BLaER1 (cell line): ENCODE measurements around the gene NAPB.
A peak's percentile ranks its signal among the peaks of the same experiment; 100 is the strongest.

ENCODE experiments used
- H3K27ac ChIP-seq: shearing (Covaris generic); formaldehyde crosslinking; 2 replicates; pipeline ENCODE4 v1.8.1; 2022
- H3K27me3 ChIP-seq: shearing (Covaris generic); formaldehyde crosslinking; 2 replicates; pipeline ENCODE4 v1.8.1; 2022
- H3K36me3 ChIP-seq: shearing (Covaris generic); formaldehyde crosslinking; 2 replicates; pipeline ENCODE4 v1.8.1; 2022
- H3K4me1 ChIP-seq: shearing (Covaris generic); formaldehyde crosslinking; 2 replicates; pipeline ENCODE4 v1.8.1; 2022
- H3K4me2 ChIP-seq: shearing (Covaris generic); formaldehyde crosslinking; 2 replicates; pipeline ENCODE4 v1.8.1; 2022
- H3K4me3 ChIP-seq: shearing (Covaris generic); formaldehyde crosslinking; 2 replicates; pipeline ENCODE4 v1.8.1; 2022
- H3K9ac ChIP-seq: shearing (Covaris generic); formaldehyde crosslinking; 2 replicates; pipeline ENCODE4 v1.8.1; 2022
- H3K9me3 ChIP-seq: shearing (Covaris generic); formaldehyde crosslinking; 2 replicates; pipeline ENCODE4 v1.8.1; 2022
- H4K20me1 ChIP-seq: shearing (Covaris generic); formaldehyde crosslinking; 2 replicates; pipeline ENCODE4 v1.8.1; 2022
- Cebpa-rat ChIP-seq: shearing (Covaris generic); IDR thresholded peaks from 2 replicates; pipeline ENCODE4 v1.8.1; 2022

The NAPB gene

DNA sequence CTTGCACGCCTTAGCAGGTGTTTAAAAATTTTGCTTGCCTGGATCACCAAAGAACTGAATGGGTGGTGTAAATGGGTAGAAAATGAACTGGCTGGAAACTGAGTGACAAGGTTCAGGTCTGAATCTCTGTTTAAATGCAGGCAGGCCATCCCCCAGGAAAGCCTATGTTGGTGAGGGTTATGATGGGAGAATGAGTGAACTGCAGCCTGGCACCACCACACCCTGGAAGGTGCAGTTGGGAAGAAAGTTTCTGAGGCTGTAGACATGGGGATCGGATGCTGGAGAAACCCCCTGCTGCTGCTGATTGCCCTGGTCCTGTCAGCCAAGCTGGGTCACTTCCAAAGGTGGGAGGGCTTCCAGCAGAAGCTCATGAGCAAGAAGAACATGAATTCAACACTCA is 18.7 kb upstream of the NAPB start:
- Histone ChIP-seq H4K20me1 (no peaks in the 10 kb centered on the region), H3K27me3 (no peaks in the 10 kb centered on the region), H3K4me3 (no peak overlapping the region), H3K9ac (no peak overlapping the region), H3K27ac (no peak overlapping the region), H3K4me2 (no peak overlapping the region), H3K9me3 (no peaks in the 10 kb centered on the region), H3K4me1 (no peaks in the 10 kb centered on the region), H3K36me3 (no peaks in the 10 kb centered on the region)
- no peak for TF ChIP-seq Cebpa-rat

DNA sequence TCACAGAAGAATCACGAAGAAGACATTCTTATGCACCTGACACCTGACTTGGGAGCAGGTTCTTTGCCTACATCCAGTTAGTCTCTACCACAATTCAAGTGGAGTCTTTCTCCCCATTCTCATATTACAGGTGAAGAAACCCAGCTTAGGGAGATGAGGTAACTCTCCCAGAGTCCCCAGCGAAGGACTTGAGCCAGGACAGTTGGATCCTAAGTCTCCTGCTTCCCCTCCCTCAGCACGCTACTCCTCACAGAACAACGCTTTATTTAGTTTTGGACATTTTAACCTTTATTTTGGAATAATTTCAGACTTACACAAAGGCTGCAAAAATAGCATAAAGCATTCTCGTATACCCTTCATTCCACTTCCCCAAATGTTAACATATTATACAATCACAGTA is 17.4 kb upstream of the NAPB start:
- Histone ChIP-seq H3K36me3 (no peaks in the 10 kb centered on the region), H3K4me2 (no peak overlapping the region), H3K4me1 (no peaks in the 10 kb centered on the region), H3K9ac (no peak overlapping the region), H3K27ac (no peak overlapping the region), H3K4me3 (no peak overlapping the region), H3K9me3 (no peaks in the 10 kb centered on the region), H4K20me1 (no peaks in the 10 kb centered on the region), H3K27me3 (no peaks in the 10 kb centered on the region)
- TF ChIP-seq Cebpa-rat, result no peak

DNA sequence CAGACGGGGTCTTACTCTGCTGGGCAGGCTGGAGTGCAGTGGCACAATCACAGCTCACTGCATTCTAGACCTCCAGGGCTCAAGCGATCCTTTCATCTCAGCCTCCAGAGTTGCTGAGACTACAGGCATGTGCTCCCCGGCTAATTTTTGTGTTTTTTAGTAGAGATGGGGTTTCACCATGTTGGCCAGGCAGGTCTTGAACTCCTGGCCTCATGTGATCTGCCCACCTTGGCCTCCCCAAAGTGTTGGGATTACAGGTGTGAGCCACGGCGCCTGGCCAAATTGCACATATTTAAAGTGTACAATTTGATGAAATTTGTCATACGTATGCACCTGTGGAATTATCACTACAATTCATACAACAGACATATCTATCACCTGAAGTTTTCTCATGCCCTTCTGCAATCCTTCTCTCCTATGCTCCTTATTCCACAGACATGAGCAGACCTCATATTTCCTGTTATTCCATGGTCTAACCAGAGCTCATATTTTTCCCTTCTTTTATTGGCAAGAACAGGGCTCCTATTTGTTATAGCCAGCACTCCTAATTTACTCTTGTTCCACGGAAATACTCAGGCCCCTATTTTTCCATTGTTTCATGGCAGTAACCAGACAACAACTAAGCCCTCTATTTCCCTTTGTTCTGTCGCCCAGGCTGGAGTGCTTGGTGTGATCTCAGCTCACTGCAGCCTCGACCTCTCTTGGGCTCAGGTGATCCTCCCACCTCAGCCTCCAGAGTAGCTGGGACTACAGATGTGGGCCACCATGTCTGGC is 16.0 kb upstream of the NAPB start:
- H3K27ac ChIP-seq, result no peak overlapping the region
- no peak for TF ChIP-seq Cebpa-rat

DNA sequence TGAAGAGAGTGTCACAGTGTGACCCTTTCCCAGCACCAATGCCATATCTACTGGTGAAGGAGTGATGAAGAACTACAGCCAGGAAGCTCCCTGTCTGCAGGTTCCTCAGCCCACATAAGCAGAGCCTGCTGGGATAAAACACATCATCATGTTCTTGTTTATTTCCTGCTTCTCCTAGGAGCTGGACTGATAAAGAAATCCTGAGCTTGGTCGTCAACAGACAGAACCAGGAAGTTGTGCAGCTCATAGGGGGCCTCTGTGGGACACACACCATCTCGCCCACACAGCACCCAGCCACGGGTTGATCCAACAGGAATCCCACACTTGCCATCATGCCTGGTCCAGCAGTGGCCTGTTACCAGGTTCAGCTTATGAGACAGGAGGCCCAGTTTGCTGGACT is 15.4 kb upstream of the NAPB start:
- Histone ChIP-seq H3K27ac (no peak overlapping the region), H3K27me3 (no peaks in the 10 kb centered on the region), H3K4me2 (no peak overlapping the region), H3K9me3 (no peaks in the 10 kb centered on the region), H3K9ac (no peak overlapping the region), H3K4me3 (no peak overlapping the region), H3K36me3 (no peaks in the 10 kb centered on the region), H4K20me1 (no peaks in the 10 kb centered on the region), H3K4me1 (no peaks in the 10 kb centered on the region)
- TF ChIP-seq Cebpa-rat, result no peak

More for the DNA sequence above, 16.0 kb upstream of the NAPB start:
- Histone ChIP-seq H3K4me1 (no peaks in the 10 kb centered on the region), H3K27me3 (no peaks in the 10 kb centered on the region), H3K9me3 (no peaks in the 10 kb centered on the region), H3K36me3 (no peaks in the 10 kb centered on the region), H3K4me3 (no peak overlapping the region), H3K4me2 (no peak overlapping the region), H4K20me1 (no peaks in the 10 kb centered on the region), H3K9ac (no peak overlapping the region)

DNA sequence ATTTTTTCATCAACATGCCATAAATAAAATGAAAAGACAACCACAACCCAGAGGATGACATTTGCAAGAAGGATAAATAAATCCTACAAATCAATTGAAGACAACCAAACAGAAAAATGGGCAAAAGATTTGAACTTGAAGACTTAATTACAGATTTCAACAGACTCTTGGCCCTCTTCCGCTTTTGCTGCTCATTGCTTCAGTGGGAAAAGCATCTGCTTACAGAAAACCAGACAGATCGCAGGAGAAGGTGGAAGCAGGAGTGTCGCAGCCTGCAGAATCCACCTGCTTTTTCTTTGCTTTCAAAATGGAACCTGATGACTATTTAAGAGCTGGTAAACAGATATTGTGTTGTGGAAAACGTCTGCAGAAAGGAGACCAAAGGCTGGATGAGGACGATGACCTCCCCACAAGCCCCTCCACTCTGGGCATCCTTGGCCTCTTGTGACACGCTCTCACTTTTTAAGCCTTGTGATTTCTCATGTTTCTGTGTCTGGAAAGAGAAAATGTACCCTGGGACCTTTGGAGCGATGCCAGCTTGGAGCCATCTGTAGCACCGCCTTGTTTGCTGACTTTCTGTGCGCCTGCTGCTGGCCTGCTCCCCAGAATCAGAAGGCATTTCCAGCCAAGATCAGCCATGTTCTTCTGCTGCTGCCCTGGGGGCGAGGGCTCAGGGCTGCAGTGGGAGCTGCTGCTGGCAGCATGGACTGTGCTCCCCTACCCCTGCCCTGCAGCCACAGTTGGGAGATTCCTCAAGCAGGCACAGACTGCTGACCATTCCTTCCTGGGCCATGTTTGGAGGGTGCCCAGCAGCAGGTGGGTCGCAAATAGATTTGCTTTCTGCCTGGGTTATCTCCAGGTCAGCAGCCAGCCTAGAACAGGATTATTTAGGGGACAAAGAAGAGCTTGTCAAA is 14.6 kb upstream of the NAPB start:
- H3K27me3 ChIP-seq, result no peaks in the 10 kb centered on the region
- H3K36me3 ChIP-seq, result no peaks in the 10 kb centered on the region
- TF ChIP-seq Cebpa-rat, result no peak
- H3K9ac ChIP-seq, result no peak overlapping the region
- H3K4me1 ChIP-seq, result no peaks in the 10 kb centered on the region
- H3K4me3 ChIP-seq, result no peak overlapping the region
- H3K27ac ChIP-seq, result no peak overlapping the region
- H4K20me1 ChIP-seq, result no peaks in the 10 kb centered on the region
- H3K9me3 ChIP-seq, result no peaks in the 10 kb centered on the region
- H3K4me2 ChIP-seq, result no peak overlapping the region

DNA sequence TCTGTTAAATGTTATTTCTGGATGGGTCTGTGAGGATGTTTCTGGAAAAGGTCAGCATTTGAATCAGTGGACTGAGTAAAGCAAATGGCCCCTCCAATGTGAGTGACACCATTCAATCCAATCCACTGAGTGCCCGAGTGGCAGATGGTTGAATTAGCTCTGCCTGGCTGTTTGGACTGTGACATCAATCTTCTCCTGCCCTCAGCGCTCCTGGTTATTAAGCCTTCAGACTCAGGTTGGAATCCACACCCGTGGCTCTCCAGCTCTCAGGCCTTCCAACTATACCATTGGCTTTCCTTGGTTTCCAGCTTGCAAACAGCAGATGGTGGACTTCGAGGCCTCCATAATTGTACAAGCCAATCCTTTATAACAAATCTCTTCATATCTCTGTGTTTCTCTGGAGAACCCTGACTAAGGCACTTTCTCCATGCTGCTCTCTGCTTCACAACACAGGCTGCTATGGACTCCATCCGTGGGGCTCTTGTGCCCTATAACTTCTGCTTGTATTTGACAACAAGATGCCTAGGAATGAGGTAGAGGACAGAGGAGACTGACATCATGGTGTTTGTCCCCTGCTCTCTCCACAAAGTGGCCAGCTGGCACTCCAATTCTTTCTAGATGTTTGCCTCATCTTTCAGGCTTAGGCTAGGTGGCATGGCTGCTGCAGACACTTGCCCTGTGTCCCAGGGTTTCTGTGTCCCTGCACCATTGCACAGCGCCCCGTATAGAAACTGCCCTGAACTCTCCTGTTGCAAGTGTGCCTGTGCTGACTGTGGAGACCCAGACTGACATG is 13.4 kb upstream of the NAPB start:
- no peak for TF ChIP-seq Cebpa-rat
- no peak overlapping the region for H3K4me2 ChIP-seq
- H3K4me3 ChIP-seq, result no peak overlapping the region
- H3K9ac ChIP-seq, result no peak overlapping the region
- no peaks in the 10 kb centered on the region for H4K20me1 ChIP-seq
- H3K4me1 ChIP-seq, result no peaks in the 10 kb centered on the region
- H3K27me3 ChIP-seq, result no peaks in the 10 kb centered on the region
- H3K9me3 ChIP-seq, result no peaks in the 10 kb centered on the region
- H3K36me3 ChIP-seq, result no peaks in the 10 kb centered on the region
- H3K27ac ChIP-seq, result no peak overlapping the region

DNA sequence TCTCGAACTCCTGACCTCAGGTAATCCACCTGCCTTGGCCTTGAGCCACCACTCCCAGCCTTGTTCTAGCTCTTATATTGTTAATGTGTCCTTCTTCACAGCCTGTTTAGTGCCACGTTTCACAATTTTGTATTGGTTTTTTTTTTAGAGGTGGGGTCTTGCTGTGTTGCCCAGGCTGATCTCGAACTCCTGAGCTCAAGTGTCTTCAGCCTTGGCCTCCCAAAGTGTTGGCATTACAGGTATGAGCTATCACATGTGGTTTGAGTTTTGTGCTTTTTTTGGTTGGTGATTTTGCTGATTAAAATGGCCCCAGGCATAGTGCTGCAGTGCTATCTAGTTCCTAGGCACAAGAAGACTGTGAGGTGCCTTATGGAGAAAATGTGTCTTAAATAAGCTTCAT is 12.3 kb upstream of the NAPB start:
- Histone ChIP-seq H4K20me1 (no peaks in the 10 kb centered on the region), H3K27me3 (no peaks in the 10 kb centered on the region), H3K27ac (no peak overlapping the region), H3K4me1 (no peaks in the 10 kb centered on the region), H3K9ac (no peak overlapping the region), H3K4me2 (no peak overlapping the region), H3K4me3 (no peak overlapping the region), H3K9me3 (no peaks in the 10 kb centered on the region), H3K36me3 (no peaks in the 10 kb centered on the region)
- TF ChIP-seq Cebpa-rat, result no peak

DNA sequence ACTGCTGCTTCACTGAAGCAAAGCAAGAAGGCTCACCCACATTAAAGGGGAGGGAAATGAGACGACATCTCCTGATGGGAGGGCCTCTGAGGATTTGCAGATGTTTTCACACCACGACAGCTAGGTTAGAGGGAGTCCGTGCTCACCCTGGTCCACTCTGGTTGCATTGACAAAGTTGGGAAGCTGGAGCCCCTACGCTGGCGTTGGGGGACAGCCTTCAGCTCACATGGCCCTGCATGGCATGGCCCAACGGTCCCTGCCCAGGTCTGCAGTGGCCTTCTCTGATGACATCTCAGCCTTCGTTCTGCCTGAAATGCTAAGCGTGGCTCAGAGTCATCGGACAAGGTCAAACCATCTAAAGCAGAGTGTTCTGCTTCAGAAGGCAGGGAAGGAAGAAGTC is 3.8 kb upstream of the NAPB start:
- Histone ChIP-seq H3K36me3 (no peaks in the 10 kb centered on the region), H4K20me1 (peaks cover 2% of the 10 kb centered on the region), H3K9me3 (no peaks in the 10 kb centered on the region), H3K4me1 (peaks cover 19% of the 10 kb centered on the region), H3K9ac (no peak overlapping the region), H3K4me2 (peak overlapping the region; percentile 74), H3K27me3 (no peaks in the 10 kb centered on the region), H3K4me3 (no peak overlapping the region), H3K27ac (peak overlapping the region; percentile 16; the same call in 1 of the 2 replicates)
- TF ChIP-seq Cebpa-rat, result no peak

DNA sequence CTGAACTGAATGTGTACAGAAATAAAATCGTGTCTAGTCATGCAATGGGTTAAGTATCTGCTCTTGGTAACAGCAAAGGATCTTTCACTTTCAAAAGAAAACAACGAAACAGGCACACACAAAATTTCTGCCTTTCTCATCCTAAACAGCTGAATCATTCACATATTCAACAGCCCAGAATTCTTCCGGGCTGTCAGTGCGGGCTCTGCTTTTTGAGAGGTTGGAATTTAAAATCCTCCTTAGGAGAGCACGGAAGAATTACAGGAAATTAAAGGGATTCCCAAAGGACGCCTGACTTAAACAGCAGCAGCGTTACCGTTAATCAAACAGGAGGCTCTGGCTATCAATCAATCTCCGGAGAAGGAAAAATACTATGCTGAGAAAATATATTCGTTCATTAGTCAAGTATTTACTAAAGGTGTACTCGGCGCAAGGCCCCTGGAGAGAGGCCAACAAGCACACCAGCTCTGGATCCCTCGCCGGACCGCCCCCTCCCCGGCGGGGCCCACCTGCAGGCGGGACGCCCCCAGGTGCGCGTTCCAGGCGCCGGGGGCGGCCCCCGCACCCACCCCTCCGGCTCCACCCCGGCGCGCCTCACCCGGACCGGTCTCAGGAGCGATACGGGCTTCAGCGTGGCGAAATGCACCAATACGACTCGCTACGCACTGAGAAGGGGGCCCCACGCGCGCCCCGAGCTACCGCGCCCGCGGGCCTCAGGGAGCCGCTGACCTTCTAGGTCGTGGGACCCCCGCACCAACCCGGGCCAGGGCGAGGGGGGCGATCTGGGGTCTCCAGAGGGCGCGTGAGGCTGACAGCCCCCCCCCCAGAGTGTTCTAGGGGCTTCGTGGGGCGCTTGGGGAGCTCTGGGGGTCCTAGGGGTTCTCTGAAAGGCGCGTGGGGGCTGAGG is 1.0 kb downstream of the NAPB start:
- TF ChIP-seq Cebpa-rat, result no peak
- Histone ChIP-seq H3K9me3 (no peaks in the 10 kb centered on the region), H3K27ac (peak overlapping the region; percentile 93)

More for the DNA sequence above, 1.0 kb downstream of the NAPB start:
- Histone ChIP-seq H3K27me3 (no peaks in the 10 kb centered on the region), H3K4me3 (peak overlapping the region; percentile 98), H3K4me1 (peaks cover 43% of the 10 kb centered on the region), H3K4me2 (peak overlapping the region; percentile 93), H3K9ac (peak overlapping the region; percentile 94), H4K20me1 (peaks cover 50% of the 10 kb centered on the region), H3K36me3 (0 out of 2 replicates have a peak, but pooled peaks cover 5% of the 10 kb centered on the region)
